LoVo (cell line): ENCODE measurements around the gene HECTD4.
"Not testable (repeated sequence)": the region's sequence is repeated elsewhere in the genome, so short reads cannot be mapped to it uniquely, and the experiment has no call there.

Source experiments
- DNase-seq: peaks from one replicate; pipeline ENCODE4 v3.0.0-alpha.2; 2016; ENCODE audit warnings: low spot score

HECTD4 gene

GRCh38 chr12:112407683-112408082, 25.5 kb upstream of the HECTD4 start:
- DNase-seq: not testable (repeated sequence)

GRCh38 chr12:112406519-112407488, 24.6 kb upstream of the HECTD4 start:
- no peak for DNase-seq

GRCh38 chr12:112401903-112402498, 19.8 kb upstream of the HECTD4 start:
- no peak for DNase-seq

GRCh38 chr12:112401054-112401453, 18.8 kb upstream of the HECTD4 start:
- DNase-seq: no peak

GRCh38 chr12:112393328-112393727, 11.1 kb upstream of the HECTD4 start:
- DNase-seq: no peak

- DNase-seq: not testable (repeated sequence)
These were observed 7.9 kb upstream of the HECTD4 start for GRCh38 chr12:112389922-112390654.

- DNase-seq: no peak
These were observed 7.0 kb upstream of the HECTD4 start for GRCh38 chr12:112389228-112389627.

GRCh38 chr12:112386726-112387125, 4.5 kb upstream of the HECTD4 start:
- no peak for DNase-seq

GRCh38 chr12:112382866-112383265, 635 bp upstream of the HECTD4 start:
- DNase-seq: no peak

GRCh38 chr12:112381406-112381882, 787 bp downstream of the HECTD4 start:
- DNase-seq: peak; percentile 47

GRCh38 chr12:112380663-112381405, 1.4 kb downstream of the HECTD4 start:
- no peak for DNase-seq

- DNase-seq: no peak
These were observed 7.1 kb downstream of the HECTD4 start for GRCh38 chr12:112375105-112375504.

- no peak for DNase-seq
These were observed 8.0 kb downstream of the HECTD4 start for GRCh38 chr12:112374166-112374740.

GRCh38 chr12:112370868-112371510, 11.2 kb downstream of the HECTD4 start:
- no peak for DNase-seq

GRCh38 chr12:112370199-112370598, 12.0 kb downstream of the HECTD4 start:
- no peak for DNase-seq

GRCh38 chr12:112368856-112369255, 13.4 kb downstream of the HECTD4 start:
- no peak for DNase-seq

GRCh38 chr12:112367965-112368364, 14.3 kb downstream of the HECTD4 start:
- DNase-seq: no peak

GRCh38 chr12:112362310-112362709, 19.9 kb downstream of the HECTD4 start:
- DNase-seq: no peak

- no peak for DNase-seq
These were observed 21.0 kb downstream of the HECTD4 start for GRCh38 chr12:112361271-112361670.

- no peak for DNase-seq
These were observed 22.9 kb downstream of the HECTD4 start for GRCh38 chr12:112359290-112359689.

- DNase-seq: no peak
These were observed 25.0 kb downstream of the HECTD4 start for GRCh38 chr12:112357214-112357613.
